Calu3 (cell line): ENCODE measurements around the gene DHX16. TPM values are rescaled to one million over a fixed set of nuclear protein-coding genes. Genes with fewer than 3 reads are reported as not detected.

Experiments
- BruUV-seq: library from RNA; stranded (reverse); fragments of 400-500 nt; replicated peaks from 2 replicates; lab custom pipeline; 2021; lab: Mats Ljungman, UMichigan
- CTCF ChIA-PET: fragments of 300-600 bp; sonication (Branson Sonifier 250); formaldehyde crosslinking; loops from one replicate; lab custom pipeline; 2022; ENCODE audit warnings: antibody characterized with exemption; lab: Charles Lee
- DNase-seq: peaks from one replicate; pipeline ENCODE4 v3.0.0; 2022
- H3K27ac Mint-ChIP-seq: one replicate; pipeline ENCODE4 v1.8.0; 2022; ENCODE audit warnings: mixed read lengths; ENCODE audit not compliant: unreplicated experiment
- H3K27me3 Mint-ChIP-seq: one replicate; pipeline ENCODE4 v1.8.0; 2022; ENCODE audit warnings: mixed read lengths; ENCODE audit not compliant: unreplicated experiment
- H3K36me3 Mint-ChIP-seq: one replicate; pipeline ENCODE4 v1.8.0; 2022; ENCODE audit warnings: mild to moderate bottlenecking, moderate library complexity, mixed read lengths; ENCODE audit not compliant: insufficient read depth, unreplicated experiment
- H3K4me1 Mint-ChIP-seq: one replicate; pipeline ENCODE4 v1.8.0; 2022; ENCODE audit warnings: mild to moderate bottlenecking, low read depth, mixed read lengths; ENCODE audit not compliant: unreplicated experiment
- H3K4me3 Mint-ChIP-seq: one replicate; pipeline ENCODE4 v1.8.0; 2022; ENCODE audit warnings: mild to moderate bottlenecking, low read depth, moderate library complexity, mixed read lengths; ENCODE audit not compliant: unreplicated experiment
- H3K9me3 Mint-ChIP-seq: one replicate; pipeline ENCODE4 v1.8.0; 2022; ENCODE audit warnings: low read depth, mixed read lengths; ENCODE audit not compliant: unreplicated experiment
- intact Hi-C: fragments of 100-400 bp; cut with micrococcal nuclease; formaldehyde crosslinking; loops from one replicate; pipeline ENCODE4 v1.10.0; 2022; ENCODE audit not compliant: unreplicated experiment
- total RNA-seq: library from RNA; stranded (reverse); gene quantifications from 2 replicates; pipeline ENCODE4 v1.2.3, GENCODE V29; 2022
- TF ChIP-seq, protein P1 (sequence below): fragments of 200-600 bp; IDR thresholded peaks from one replicate; pipeline ENCODE4 v1.8.0; 2022; ENCODE audit warnings: antibody characterized with exemption; ENCODE audit not compliant: unreplicated experiment

The DHX16 gene
- total RNA-seq, 1 experiment from 2014 or later, result 55.6 TPM

DNA sequence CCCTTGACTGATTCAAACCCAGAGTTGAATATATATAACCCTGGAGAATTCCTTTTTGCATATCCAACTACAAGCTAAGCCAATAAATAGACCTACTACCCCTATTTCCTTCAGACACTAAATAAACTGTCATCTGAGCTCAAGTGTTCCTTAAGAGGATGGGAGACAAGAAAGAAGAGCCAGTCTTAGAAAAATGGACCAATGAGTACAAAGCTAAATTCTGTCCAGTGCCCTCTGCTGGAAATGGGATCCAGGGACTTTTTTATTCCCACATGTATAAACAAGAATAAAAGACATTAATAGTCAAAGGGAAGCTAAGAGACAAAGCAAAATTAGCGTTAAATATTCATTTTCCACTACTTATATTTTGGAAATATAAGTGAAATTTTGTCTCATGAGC, 60.6 kb downstream of the DHX16 start:
- Mint-ChIP-seq H3K27ac (peak overlapping the region; percentile 73), H3K4me1 (peaks cover 64% of the 10 kb centered on the region), H3K9me3 (no peaks in the 10 kb centered on the region), H3K4me3 (no peak overlapping the region), H3K27me3 (peaks cover 9% of the 10 kb centered on the region), H3K36me3 (peaks cover 94% of the 10 kb centered on the region)
- intact Hi-C loops, result no loop called here
- TF ChIP-seq, protein P1, sequence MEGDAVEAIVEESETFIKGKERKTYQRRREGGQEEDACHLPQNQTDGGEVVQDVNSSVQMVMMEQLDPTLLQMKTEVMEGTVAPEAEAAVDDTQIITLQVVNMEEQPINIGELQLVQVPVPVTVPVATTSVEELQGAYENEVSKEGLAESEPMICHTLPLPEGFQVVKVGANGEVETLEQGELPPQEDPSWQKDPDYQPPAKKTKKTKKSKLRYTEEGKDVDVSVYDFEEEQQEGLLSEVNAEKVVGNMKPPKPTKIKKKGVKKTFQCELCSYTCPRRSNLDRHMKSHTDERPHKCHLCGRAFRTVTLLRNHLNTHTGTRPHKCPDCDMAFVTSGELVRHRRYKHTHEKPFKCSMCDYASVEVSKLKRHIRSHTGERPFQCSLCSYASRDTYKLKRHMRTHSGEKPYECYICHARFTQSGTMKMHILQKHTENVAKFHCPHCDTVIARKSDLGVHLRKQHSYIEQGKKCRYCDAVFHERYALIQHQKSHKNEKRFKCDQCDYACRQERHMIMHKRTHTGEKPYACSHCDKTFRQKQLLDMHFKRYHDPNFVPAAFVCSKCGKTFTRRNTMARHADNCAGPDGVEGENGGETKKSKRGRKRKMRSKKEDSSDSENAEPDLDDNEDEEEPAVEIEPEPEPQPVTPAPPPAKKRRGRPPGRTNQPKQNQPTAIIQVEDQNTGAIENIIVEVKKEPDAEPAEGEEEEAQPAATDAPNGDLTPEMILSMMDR, result no peak
- CTCF ChIA-PET, result interaction anchor here (1.0 kb wide), 1 partner anchor 130 kb away, joined by 3 read pairs; no protein-coding TSS in a partner anchor
- no TSS peak for BruUV-seq
- DNase-seq, result no peak

DNA sequence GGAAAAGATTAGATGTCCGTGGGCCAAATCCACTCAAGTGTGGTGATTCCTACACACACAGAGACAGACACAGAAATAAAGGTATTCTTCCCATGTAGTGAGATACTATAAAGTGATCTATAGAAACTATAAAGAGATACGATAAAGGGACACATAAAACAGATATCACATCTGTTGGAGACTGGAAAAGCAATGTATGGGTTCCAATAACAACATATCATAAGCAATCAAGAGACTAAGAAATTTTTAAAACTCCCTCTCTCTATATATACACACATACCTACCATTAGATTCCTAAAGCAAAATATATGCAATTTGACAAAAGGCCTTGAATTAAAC, 61.0 kb downstream of the DHX16 start:
- no peak for DNase-seq
- CTCF ChIA-PET, result interaction anchor here (1.0 kb wide), 1 partner anchor 130 kb away, joined by 3 read pairs; no protein-coding TSS in a partner anchor
- peak overlapping the region; percentile 3 for H3K4me3 Mint-ChIP-seq

DNA sequence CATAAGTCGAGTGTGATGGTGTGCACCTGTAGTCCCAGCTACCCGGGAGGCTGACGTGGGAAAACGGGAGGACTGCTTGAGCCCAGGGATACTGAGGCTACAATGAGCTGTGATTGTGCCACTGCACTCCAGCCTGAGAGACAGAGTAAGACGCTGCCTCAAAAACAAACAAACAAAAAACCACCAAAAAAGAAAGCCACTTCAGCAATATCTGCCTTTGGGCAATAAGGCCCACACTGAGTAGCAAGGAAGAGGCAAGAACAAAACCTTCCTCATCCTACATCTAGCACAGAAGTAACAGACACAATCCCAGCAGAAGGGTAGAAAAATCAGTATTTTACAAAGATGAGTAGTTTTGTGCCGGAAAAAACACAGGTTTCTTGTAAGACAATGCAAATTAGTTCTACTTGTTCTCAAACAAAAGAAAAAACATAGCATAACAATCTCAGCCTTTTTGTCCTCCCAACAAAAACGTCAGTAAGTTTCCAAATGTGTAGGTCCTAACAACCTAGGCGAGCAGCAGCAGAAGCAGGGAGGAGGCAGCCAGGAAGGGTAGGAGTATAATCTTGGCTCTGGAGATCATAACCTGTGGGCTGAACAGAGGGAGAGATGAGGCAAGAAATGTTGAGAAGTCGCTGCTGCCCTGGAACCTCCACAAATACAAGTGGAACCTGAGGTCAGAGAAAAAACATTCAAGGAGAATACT, 61.5 kb downstream of the DHX16 start:
- TF ChIP-seq, protein P1, result no peak

More for the DNA sequence above, 61.0 kb downstream of the DHX16 start:
- intact Hi-C loops, result no loop called here
- BruUV-seq, result no TSS peak
- TF ChIP-seq, protein P1, result no peak
- Mint-ChIP-seq H3K36me3 (peaks cover 94% of the 10 kb centered on the region), H3K9me3 (no peaks in the 10 kb centered on the region), H3K4me1 (peaks cover 61% of the 10 kb centered on the region), H3K27me3 (peaks cover 5% of the 10 kb centered on the region), H3K27ac (peak overlapping the region; percentile 73)

DNA sequence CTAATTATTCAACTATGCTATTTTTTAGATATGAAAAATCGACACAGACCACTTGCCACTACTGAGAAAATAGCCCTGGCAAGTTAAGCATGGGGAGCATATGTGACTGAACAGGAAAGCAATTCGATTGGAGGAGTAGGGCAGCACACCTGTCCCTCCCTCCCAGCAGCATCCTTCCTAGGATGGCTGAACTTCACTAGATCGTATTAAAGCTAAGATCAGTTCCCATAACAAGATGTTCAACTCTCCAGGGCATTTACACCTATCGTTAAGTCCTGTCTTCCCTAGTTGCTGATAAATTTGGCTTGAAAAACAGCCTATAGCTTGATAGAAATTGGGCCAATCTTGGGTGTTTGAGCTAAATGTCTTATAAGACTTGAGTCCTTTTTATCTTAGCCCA, 62.7 kb downstream of the DHX16 start:
- intact Hi-C loops, result no loop called here
- H3K27ac Mint-ChIP-seq, result no peak overlapping the region

More for the DNA sequence above, 61.5 kb downstream of the DHX16 start:
- H3K4me1 Mint-ChIP-seq, result peaks cover 59% of the 10 kb centered on the region
- intact Hi-C loops, result no loop called here
- no peaks in the 10 kb centered on the region for H3K27me3 Mint-ChIP-seq
- no peak for DNase-seq
- no TSS peak for BruUV-seq
- H3K27ac Mint-ChIP-seq, result peak overlapping the region; percentile 73
- peaks cover 94% of the 10 kb centered on the region for H3K36me3 Mint-ChIP-seq
- no peaks in the 10 kb centered on the region for H3K9me3 Mint-ChIP-seq
- peak overlapping the region; percentile 3 for H3K4me3 Mint-ChIP-seq
- CTCF ChIA-PET, result interaction anchor here (0.5 to 0.6 kb wide), 2 partner anchors 130 to 235 kb away, joined by 3 to 4 read pairs; no protein-coding TSS in a partner anchor

More for the DNA sequence above, 62.7 kb downstream of the DHX16 start:
- no TSS peak for BruUV-seq
- H3K36me3 Mint-ChIP-seq, result peaks cover 94% of the 10 kb centered on the region
- no peak overlapping the region for H3K4me3 Mint-ChIP-seq
- no peaks in the 10 kb centered on the region for H3K27me3 Mint-ChIP-seq
- peaks cover 48% of the 10 kb centered on the region for H3K4me1 Mint-ChIP-seq
- DNase-seq, result no peak
- no peaks in the 10 kb centered on the region for H3K9me3 Mint-ChIP-seq
- CTCF ChIA-PET, result no interaction called here
- TF ChIP-seq, protein P1, result no peak
